NT2/D1 (cell line): ENCODE results near the gene SH2D3C.

ENCODE experiments used
- DNase-seq: peaks from one replicate; pipeline ENCODE4 v3.0.0-alpha.2; 2011; ENCODE audit warnings: low read depth, low spot score
- H3K27me3 ChIP-seq: 2 replicates; pipeline ENCODE4 v1.6.0; 2011; ENCODE audit warnings: mild to moderate bottlenecking; ENCODE audit not compliant: insufficient read length, insufficient read depth
- H3K36me3 ChIP-seq: 2 replicates; pipeline ENCODE4 v1.6.1; 2011; ENCODE audit warnings: mild to moderate bottlenecking, low read length, mixed read lengths; ENCODE audit not compliant: insufficient read depth, insufficient read length
- H3K4me1 ChIP-seq: 2 replicates; pipeline ENCODE4 v1.5.1; 2011; ENCODE audit not compliant: insufficient read depth, insufficient read length
- H3K4me3 ChIP-seq: 2 replicates; pipeline ENCODE4 v1.5.1; 2011; ENCODE audit warnings: low read depth; ENCODE audit not compliant: insufficient read length
- H3K9ac ChIP-seq: 2 replicates; pipeline ENCODE4 v1.6.0; 2011; ENCODE audit warnings: low read depth; ENCODE audit not compliant: insufficient read length
- H3K9me3 ChIP-seq: 2 replicates; pipeline ENCODE4 v1.5.1; 2011; ENCODE audit warnings: mild to moderate bottlenecking, low read length; ENCODE audit not compliant: insufficient read depth
- SUZ12 ChIP-seq: IDR thresholded peaks from 2 replicates; pipeline ENCODE4 v1.6.1; 2011; ENCODE audit not compliant: insufficient read length, insufficient read depth; ENCODE audit errors: extremely low read depth
- YY1 ChIP-seq: IDR thresholded peaks from 2 replicates; pipeline ENCODE4 v1.6.1; 2011; ENCODE audit not compliant: insufficient read length, insufficient read depth
- ZNF274 ChIP-seq: IDR thresholded peaks from 2 replicates; pipeline ENCODE4 v1.6.1; 2011; ENCODE audit warnings: mild to moderate bottlenecking, low read depth, low read length

The SH2D3C gene

GRCh38 chr9:127778280-127779135 lies at the start of gene SH2D3C:
TSS of gene SH2D3C (minus strand) at chr9:127778666. CDS start at chr9:127778627, 39 bp downstream.
- Histone ChIP-seq H3K4me3 (no peak within 1 kb of the TSS), H3K9ac (peak within 1 kb of the TSS; percentile 15), H3K36me3 (no peaks in the 10 kb centered on the region), H3K27me3 (no peaks in the 10 kb centered on the region), H3K4me1 (peaks cover 37% of the 10 kb centered on the region), H3K9me3 (no peaks in the 10 kb centered on the region)
- no peak for DNase-seq
- TF ChIP-seq ZNF274 (no peak), YY1 (no peak), SUZ12 (no peak)

DNA sequence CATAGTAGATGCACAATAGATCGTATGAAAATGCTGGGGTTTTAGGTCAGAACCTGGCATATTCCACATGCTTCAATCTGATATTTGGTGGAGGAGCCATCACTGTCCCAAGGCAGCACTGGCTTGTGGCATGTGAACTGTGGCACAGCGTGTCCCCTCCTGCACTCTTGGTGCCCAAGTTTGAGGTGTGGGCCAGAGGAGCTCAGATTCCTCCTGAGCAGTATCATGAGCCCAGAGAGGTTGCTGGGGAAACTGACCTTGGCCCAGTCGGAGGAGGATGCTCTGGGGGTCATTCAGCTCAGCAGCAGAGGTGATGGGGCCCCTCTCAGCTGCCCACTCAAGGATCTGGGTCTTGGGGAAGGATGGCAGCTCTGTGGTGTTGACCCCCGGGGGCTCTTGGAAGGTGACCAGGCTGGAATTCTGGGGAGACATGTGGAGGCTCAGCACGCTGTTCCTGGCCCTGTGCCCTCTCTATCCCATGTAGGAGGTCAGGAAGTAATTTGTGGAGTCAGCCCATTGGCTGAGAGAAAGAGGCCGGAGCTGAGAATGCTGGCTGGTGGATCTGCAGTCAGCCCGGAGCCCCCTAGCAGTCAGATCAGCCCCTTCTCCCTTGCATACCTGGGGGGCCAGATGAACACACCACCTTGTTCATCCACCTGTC lies 47.9 kb upstream of the SH2D3C start:
- no peak overlapping the region for H3K4me3 ChIP-seq
- H3K36me3 ChIP-seq: peaks cover 9% of the 10 kb centered on the region
- no peaks in the 10 kb centered on the region for H3K9me3 ChIP-seq
- TF ChIP-seq YY1 (no peak), SUZ12 (no peak), ZNF274 (no peak)
- H3K4me1 ChIP-seq: peaks cover 16% of the 10 kb centered on the region
- H3K27me3 ChIP-seq: peaks cover 21% of the 10 kb centered on the region
- DNase-seq: no peak
- H3K9ac ChIP-seq: peak overlapping the region; percentile 71

GRCh38 chr9:127825319-127826051 lies 47.0 kb upstream of the SH2D3C start:
- Histone ChIP-seq H3K9ac (peak overlapping the region; percentile 71), H3K27me3 (peaks cover 21% of the 10 kb centered on the region), H3K4me3 (no peak overlapping the region), H3K4me1 (peaks cover 16% of the 10 kb centered on the region), H3K9me3 (no peaks in the 10 kb centered on the region), H3K36me3 (peaks cover 9% of the 10 kb centered on the region)
- DNase-seq: peak; percentile 54
- no peak for TF ChIP-seq SUZ12

DNA sequence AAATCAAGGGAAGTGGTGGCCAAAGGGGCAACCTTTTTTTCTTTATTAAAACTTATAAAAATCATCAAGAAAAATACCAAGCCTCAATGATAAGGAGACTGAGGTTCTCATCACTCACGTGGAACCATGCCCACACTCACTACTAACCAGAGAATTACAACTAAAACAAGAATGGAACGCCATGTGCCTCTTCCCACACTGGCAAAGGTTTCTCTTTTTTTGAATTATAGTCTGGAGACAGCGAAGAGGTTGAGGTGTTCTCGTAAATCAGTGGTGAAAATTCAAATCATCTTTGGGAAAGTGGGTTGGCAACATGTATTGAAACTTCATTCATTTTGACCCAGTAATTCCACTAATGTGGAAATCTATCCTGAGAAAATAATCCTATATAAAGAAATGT lies 43.6 kb upstream of the SH2D3C start:
- TF ChIP-seq SUZ12 (no peak), YY1 (no peak), ZNF274 (no peak)
- Histone ChIP-seq H3K9me3 (no peaks in the 10 kb centered on the region), H3K36me3 (peaks cover 35% of the 10 kb centered on the region), H3K4me1 (peaks cover 12% of the 10 kb centered on the region), H3K9ac (no peak overlapping the region), H3K4me3 (no peak overlapping the region), H3K27me3 (peaks cover 14% of the 10 kb centered on the region)
- DNase-seq: no peak

DNA sequence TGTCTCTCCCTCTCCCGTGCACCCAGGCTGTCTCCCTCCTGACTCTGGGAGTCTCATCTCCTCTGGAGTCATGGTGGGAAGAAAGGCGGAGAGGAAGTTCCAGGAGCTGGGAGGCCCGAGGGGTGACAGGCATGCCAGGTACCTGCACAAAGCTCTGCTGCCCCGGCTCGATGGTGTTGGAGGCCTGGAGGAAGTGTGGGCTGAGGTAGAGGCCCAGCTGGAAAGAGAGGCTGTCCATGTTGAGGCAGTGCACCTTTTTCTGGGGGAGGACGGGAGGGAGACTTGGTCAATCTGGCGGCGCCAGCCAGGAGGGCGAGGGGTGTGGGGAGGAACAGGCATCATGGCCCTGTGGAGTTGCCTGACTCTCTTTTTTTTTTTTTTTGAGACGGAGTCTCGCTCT lies 40.1 kb upstream of the SH2D3C start:
- H3K4me3 ChIP-seq: peak overlapping the region; percentile 9
- H3K36me3 ChIP-seq: peaks cover 57% of the 10 kb centered on the region
- H3K9ac ChIP-seq: no peak overlapping the region
- peaks cover 1% of the 10 kb centered on the region for H3K4me1 ChIP-seq
- H3K9me3 ChIP-seq: no peaks in the 10 kb centered on the region
- no peak for DNase-seq
- TF ChIP-seq YY1 (no peak), SUZ12 (no peak), ZNF274 (no peak)
- no peaks in the 10 kb centered on the region for H3K27me3 ChIP-seq

DNA sequence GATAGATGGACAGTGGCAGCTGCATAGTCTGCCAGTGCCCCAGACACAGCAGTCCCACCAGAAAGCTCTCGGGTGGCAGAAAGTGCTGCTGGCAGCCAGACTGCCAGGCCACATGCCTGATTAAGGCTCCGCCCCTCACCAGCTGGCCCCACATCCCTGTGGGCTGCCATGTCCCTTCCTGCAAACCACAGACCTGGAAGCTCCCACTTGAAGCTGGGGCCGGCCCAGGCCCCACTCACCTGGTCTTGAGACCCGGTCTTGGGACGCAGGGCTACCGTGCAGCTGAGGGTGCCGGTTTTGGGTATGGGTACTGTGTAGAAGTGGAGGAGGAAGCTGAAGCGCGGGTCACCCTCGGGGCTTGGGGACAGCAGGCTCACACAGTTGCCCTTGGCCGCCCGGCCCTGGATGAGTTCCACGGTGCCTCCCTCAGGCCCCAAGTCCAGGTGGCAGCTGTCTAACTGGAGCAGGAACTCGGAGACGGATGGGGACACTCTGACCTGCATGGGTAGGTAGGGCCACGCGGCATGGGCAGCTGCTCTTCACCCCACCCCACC lies 39.5 kb upstream of the SH2D3C start:
- no peak for TF ChIP-seq SUZ12
- TF ChIP-seq YY1: no peak
- no peak for TF ChIP-seq ZNF274
- no peaks in the 10 kb centered on the region for H3K27me3 ChIP-seq
- DNase-seq: no peak
- H3K9ac ChIP-seq: no peak overlapping the region
- no peak overlapping the region for H3K4me3 ChIP-seq
- no peaks in the 10 kb centered on the region for H3K9me3 ChIP-seq
- peaks cover 64% of the 10 kb centered on the region for H3K36me3 ChIP-seq
- peaks cover 1% of the 10 kb centered on the region for H3K4me1 ChIP-seq

GRCh38 chr9:127816728-127817127 lies 38.3 kb upstream of the SH2D3C start:
- no peak overlapping the region for H3K9ac ChIP-seq

More at GRCh38 chr9:127816728-127817127, 38.3 kb upstream of the SH2D3C start:
- no peaks in the 10 kb centered on the region for H3K27me3 ChIP-seq
- no peaks in the 10 kb centered on the region for H3K9me3 ChIP-seq
- no peak for TF ChIP-seq ZNF274
- no peak for TF ChIP-seq SUZ12
- TF ChIP-seq YY1: no peak
- DNase-seq: no peak
- no peak overlapping the region for H3K4me3 ChIP-seq
- peaks cover 1% of the 10 kb centered on the region for H3K4me1 ChIP-seq
- peaks cover 76% of the 10 kb centered on the region for H3K36me3 ChIP-seq
